Activated naive CD8-positive, alpha-beta T cell treated with anti-CD3 and anti-CD28 coated beads, Interleukin-2, amount 10 ng/mL, durations not matched to agents 7 days and 5 days (primary cell): Measurements from ENCODE around the gene SP140L. TPM values are rescaled to one million over a fixed set of nuclear protein-coding genes. Genes with fewer than 3 reads are reported as not detected.
"Not testable (repeated sequence)": the region's sequence is repeated elsewhere in the genome, so short reads cannot be mapped to it uniquely, and the experiment has no call there.

ENCODE experiments used
- ATAC-seq: fragments of 150-1000 bp; cut with Tn5 transposase; one replicate; pipeline ENCODE4 v1.10.0; 2021; ENCODE audit warnings: low read depth, moderate library complexity
- POLR2A ChIA-PET: fragments of 350-600 bp; sonication (Branson Sonifier 250); formaldehyde crosslinking; loops from one replicate; lab custom pipeline; 2021; ENCODE audit warnings: antibody characterized with exemption; lab: Charles Lee
- DNase-seq: peaks from one replicate; pipeline ENCODE4 v3.0.0; 2021
- H3K27ac Mint-ChIP-seq: one replicate; pipeline ENCODE4 v1.8.0; 2022; ENCODE audit warnings: mild to moderate bottlenecking, mixed read lengths
- H3K27me3 Mint-ChIP-seq: one replicate; pipeline ENCODE4 v1.8.0; 2022; ENCODE audit warnings: mild to moderate bottlenecking, moderate library complexity, mixed read lengths
- H3K36me3 Mint-ChIP-seq: one replicate; pipeline ENCODE4 v1.8.0; 2021; ENCODE audit warnings: mild to moderate bottlenecking, mixed read lengths
- H3K4me1 Mint-ChIP-seq: one replicate; pipeline ENCODE4 v1.8.0; 2021; ENCODE audit warnings: mixed read lengths
- H3K4me3 Mint-ChIP-seq: one replicate; pipeline ENCODE4 v1.8.0; 2022; ENCODE audit warnings: mild to moderate bottlenecking, moderate library complexity, mixed read lengths
- H3K9me3 Mint-ChIP-seq: one replicate; pipeline ENCODE4 v1.8.0; 2021; ENCODE audit warnings: mixed read lengths
- total RNA-seq, 2 experiments: library from RNA; stranded (reverse); gene quantifications; one replicate each; pipeline ENCODE4 v1.2.3, GENCODE V29; 2021

Gene SP140L
- total RNA-seq, 2 experiments from 2014 or later, result 107 to 115 TPM

DNA sequence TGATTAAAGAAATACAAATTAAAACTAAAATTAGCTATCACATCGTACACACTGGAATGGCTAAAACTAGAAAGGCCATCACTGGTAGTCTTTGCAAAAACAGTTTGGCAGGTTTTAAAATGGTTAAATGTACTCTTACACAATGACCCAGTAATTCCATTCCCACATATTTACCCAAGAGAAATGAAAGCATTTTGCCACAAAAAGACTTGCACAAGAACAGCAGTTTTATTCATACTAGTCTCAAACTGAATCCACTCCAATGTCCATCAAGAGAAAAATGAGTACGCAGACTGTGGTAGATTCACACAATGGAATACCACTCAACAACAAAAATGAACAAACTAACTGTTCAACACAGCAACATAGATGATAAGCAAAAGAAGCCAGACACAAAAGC, 29.1 kb downstream of the SP140L start:
- Mint-ChIP-seq H3K4me1 (peaks cover 17% of the 10 kb centered on the region), H3K36me3 (peaks cover 66% of the 10 kb centered on the region), H3K9me3 (peaks cover 13% of the 10 kb centered on the region), H3K27me3 (no peaks in the 10 kb centered on the region), H3K4me3 (no peak overlapping the region), H3K27ac (no peak overlapping the region)
- DNase-seq (no peak), ATAC-seq (no peak)
- POLR2A ChIA-PET, result no interaction called here

DNA sequence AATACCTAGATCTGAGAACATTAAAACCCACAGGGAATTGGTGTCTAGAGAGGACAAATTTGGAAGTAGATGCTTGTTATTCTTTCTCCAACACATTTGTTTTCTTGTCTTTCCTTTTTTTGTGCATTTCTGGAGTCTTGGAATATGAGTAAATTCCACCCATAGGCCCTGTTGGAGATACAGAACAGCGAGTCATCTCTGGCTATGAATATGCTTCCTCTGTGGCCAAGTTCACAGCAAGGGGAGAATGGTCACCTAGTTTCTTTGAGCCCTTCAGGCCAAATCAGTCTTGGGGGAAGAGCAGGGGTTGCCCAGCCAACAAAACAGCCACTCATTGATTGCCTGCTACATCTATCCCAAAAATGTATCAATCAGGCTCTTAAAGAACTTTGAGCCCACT, 31.3 kb downstream of the SP140L start:
- DNase-seq (no peak), ATAC-seq (no peak)
- Mint-ChIP-seq H3K9me3 (peaks cover 7% of the 10 kb centered on the region), H3K36me3 (peaks cover 73% of the 10 kb centered on the region), H3K27me3 (no peaks in the 10 kb centered on the region), H3K4me3 (no peak overlapping the region), H3K4me1 (peaks cover 28% of the 10 kb centered on the region), H3K27ac (peak overlapping the region; percentile 8)
- POLR2A ChIA-PET, result no interaction called here

DNA sequence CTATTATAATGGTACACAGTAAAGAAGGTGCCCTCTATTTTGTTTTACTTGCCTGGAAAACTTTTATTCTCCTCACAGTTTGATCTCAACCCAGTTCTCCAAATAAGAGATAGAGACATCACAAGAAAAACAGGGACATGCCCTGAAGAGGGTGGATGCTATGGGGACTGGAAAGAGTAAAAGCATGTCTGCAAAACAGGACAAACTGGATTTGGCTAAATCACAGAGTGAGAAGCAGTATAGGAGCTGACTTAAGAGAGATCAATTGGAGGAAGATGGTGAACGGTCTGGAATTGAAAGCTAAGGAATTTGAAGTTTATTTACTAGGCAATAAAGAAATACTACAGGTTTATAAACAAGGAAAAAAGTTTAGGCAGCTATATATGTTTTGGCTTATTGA, 33.0 kb downstream of the SP140L start:
- Mint-ChIP-seq H3K4me3 (no peak overlapping the region), H3K27me3 (no peaks in the 10 kb centered on the region), H3K9me3 (peaks cover 10% of the 10 kb centered on the region), H3K36me3 (peaks cover 78% of the 10 kb centered on the region), H3K27ac (no peak overlapping the region), H3K4me1 (peaks cover 26% of the 10 kb centered on the region)
- ATAC-seq, result no peak
- DNase-seq, result no peak
- POLR2A ChIA-PET, result interaction anchor here (2.2 kb wide), 1 partner anchor 33 kb away, joined by 7 read pairs; the partner anchor contains the start of gene SP140L

DNA sequence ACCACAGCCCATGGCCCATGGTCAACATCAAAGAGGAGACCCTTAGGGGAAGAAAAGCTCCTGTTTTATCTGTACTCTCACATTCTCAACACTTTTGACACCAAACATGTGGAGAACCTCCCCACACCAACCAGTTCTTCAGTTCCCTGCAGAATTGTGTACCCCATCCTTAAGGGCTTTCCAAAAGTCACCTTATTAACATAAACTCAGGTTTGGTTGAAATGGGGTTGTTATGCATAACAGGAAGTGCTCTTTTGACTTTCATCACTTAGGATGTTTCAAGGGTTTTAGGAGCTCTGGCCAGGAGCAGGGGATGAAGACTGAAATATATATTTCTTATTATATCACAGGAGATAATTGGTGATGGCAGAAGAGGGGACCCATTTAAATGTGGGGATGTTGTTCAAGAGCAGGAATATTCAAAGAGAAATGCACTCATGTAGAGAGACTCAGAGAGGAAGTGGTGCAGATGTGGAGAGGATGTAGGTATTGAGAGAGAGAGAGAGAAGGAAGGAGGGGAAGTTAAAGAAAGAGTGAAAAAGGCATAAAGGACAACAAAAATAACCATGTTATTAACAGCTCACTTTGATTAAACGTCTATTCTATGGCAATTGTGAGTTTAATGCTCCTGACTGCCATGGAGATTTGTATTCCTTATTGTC, 35.2 kb downstream of the SP140L start:
- Mint-ChIP-seq H3K4me3 (peak overlapping the region; percentile 29), H3K27me3 (no peaks in the 10 kb centered on the region), H3K36me3 (peaks cover 80% of the 10 kb centered on the region), H3K4me1 (peaks cover 25% of the 10 kb centered on the region), H3K9me3 (peaks cover 10% of the 10 kb centered on the region), H3K27ac (peak overlapping the region; percentile 63)
- POLR2A ChIA-PET, result interaction anchor here (0.6 to 2.2 kb wide), 2 partner anchors 35 to 145 kb away, joined by 3 to 7 read pairs; partner anchors contain the start of gene SP140L
- peak; percentile 69 for ATAC-seq
- DNase-seq, result no peak

DNA sequence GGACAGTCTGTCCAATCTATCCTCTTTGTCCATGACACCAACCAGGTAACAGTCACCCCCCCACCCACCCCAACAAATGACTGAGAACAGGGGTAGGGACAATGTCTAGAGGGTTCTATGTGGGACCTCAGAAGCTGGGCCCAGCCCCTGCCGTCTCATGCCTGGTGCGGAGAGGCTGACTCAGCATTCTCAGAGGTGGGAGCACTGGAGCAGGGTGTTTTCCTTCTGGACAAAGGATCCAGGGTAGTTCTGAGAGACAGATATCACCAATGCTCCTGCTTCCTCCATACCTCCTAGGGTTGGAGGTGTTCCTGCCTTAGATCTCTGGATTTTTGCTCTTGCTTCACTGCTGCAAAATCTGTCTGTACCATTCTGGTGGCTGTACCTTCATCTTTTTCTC, 55.1 kb downstream of the SP140L start:
- peaks cover 66% of the 10 kb centered on the region for H3K36me3 Mint-ChIP-seq
- H3K9me3 Mint-ChIP-seq, result no peaks in the 10 kb centered on the region
- H3K27me3 Mint-ChIP-seq, result no peaks in the 10 kb centered on the region
- H3K27ac Mint-ChIP-seq, result no peak overlapping the region
- DNase-seq (no peak), ATAC-seq (no peak)
- H3K4me1 Mint-ChIP-seq, result peaks cover 7% of the 10 kb centered on the region
- no peak overlapping the region for H3K4me3 Mint-ChIP-seq
- POLR2A ChIA-PET, result no interaction called here

DNA sequence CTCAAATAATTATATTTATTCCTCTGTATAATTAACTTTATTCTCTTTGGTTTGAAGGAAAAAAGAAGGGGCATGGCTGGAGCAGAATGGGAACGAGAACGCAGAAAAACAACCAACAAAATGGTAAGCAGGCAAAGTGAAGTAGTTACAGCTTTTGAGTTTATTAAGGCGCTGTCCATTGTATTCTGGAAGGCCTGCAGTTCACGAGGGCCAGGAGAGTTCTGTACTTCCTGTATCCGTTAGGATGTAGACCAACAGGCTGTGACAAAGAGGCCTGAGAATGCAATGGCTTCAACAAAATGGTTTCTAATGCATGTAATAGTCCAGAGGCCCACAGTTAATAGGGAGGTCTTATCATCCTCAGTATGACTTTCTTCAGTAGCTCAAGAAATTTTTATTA, 56.5 kb downstream of the SP140L start:
- peaks cover 61% of the 10 kb centered on the region for H3K36me3 Mint-ChIP-seq
- H3K9me3 Mint-ChIP-seq, result no peaks in the 10 kb centered on the region
- H3K27me3 Mint-ChIP-seq, result no peaks in the 10 kb centered on the region
- H3K4me1 Mint-ChIP-seq, result peaks cover 5% of the 10 kb centered on the region
- DNase-seq (no peak), ATAC-seq (no peak)
- no peak overlapping the region for H3K4me3 Mint-ChIP-seq
- H3K27ac Mint-ChIP-seq, result no peak overlapping the region
- POLR2A ChIA-PET, result no interaction called here

DNA sequence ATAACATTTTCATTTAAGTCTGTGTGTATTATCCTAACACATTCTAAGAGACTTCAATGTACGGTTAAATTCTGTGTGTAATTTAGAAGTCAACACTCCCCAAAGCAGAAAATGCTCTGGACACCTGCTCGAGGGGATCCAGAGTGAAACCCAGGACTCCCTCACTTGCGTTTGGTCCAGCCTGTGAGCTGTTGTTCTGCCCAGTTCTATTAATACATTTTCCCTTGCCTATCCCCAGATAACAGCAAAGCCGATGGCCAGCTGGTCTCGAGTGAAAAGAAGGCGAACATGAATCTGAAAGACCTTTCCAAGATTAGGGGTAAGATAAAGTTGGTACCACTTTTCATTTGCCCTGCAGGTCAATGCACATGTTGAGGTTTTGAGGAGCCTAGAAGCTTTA, 58.0 kb downstream of the SP140L start:
- Mint-ChIP-seq H3K9me3 (no peaks in the 10 kb centered on the region), H3K4me3 (no peak overlapping the region), H3K36me3 (peaks cover 65% of the 10 kb centered on the region), H3K27ac (no peak overlapping the region), H3K27me3 (no peaks in the 10 kb centered on the region), H3K4me1 (peaks cover 4% of the 10 kb centered on the region)
- DNase-seq (no peak), ATAC-seq (no peak)
- POLR2A ChIA-PET, result no interaction called here

DNA sequence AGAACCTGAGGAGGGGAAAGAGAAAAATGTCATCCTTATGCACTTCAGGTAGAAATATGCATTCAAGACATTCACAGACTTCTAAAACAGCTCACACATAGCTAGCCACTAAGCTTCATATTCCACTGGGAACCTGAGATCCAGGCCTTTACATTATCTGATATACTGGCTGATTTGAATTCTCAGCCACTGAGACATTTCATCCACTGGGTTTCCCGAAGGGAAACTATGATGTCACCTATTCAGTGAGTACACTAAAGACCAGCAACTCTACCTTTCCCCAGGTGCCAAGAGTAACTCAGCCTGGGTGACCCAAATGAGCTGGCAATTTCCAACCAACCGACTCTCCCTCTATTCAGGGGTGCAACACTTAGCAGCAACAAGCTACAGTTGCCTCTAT, 67.3 kb downstream of the SP140L start:
- POLR2A ChIA-PET, result no interaction called here
- peaks cover 1% of the 10 kb centered on the region for H3K9me3 Mint-ChIP-seq
- no peaks in the 10 kb centered on the region for H3K27me3 Mint-ChIP-seq
- peaks cover 88% of the 10 kb centered on the region for H3K36me3 Mint-ChIP-seq
- H3K4me1 Mint-ChIP-seq, result no peaks in the 10 kb centered on the region
- H3K4me3 Mint-ChIP-seq, result no peak overlapping the region
- no peak for ATAC-seq
- no peak overlapping the region for H3K27ac Mint-ChIP-seq
- no peak for DNase-seq

DNA sequence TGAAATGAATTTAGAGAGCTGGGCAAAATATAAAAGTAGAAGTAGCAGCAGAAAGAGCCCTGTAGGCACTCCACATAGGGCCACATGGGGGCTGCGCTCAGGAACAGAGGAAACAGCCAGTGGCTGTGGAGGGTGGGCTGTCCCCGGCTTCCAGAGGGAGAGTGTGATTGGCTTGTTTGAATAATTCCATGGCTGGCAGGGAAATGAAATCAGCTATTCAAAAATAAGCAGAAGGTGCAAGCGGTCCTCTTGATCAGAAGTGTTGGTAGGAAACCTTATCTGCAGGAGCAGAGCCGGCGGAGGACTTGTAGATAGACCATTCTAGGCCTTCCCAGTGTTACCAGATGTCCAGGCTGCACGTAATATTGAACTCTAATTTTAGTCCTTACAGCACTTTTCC, 71.7 kb downstream of the SP140L start:
- H3K9me3 Mint-ChIP-seq, H3K4me1 Mint-ChIP-seq, H3K27ac Mint-ChIP-seq, ATAC-seq, POLR2A ChIA-PET, H3K4me3 Mint-ChIP-seq, H3K27me3 Mint-ChIP-seq, DNase-seq: not testable (repeated sequence)
- H3K36me3 Mint-ChIP-seq, result peaks cover 77% of the 10 kb centered on the region

DNA sequence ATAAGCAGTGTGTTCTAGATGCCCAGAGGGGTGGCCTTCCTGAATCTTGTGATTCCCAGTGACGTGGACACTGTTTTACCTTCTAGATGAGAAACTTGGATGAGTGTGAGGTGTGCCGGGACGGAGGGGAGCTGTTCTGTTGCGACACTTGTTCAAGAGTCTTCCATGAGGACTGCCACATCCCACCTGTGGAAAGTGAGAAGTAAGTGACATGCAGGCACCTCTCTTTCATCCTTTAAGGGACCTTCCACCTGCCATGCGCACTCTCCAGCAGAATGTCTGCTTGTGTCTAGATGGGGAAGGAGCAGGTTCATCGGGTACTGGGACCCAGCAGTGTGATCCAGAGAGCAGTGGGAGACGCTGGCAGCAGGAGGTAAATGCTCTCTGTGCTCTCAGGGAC, 73.0 kb downstream of the SP140L start:
- Mint-ChIP-seq H3K9me3 (no peaks in the 10 kb centered on the region), H3K27ac (no peak overlapping the region), H3K4me1 (peaks cover 2% of the 10 kb centered on the region), H3K36me3 (peaks cover 77% of the 10 kb centered on the region), H3K4me3 (no peak overlapping the region), H3K27me3 (no peaks in the 10 kb centered on the region)
- no peak for DNase-seq
- POLR2A ChIA-PET, result no interaction called here
- no peak for ATAC-seq

DNA sequence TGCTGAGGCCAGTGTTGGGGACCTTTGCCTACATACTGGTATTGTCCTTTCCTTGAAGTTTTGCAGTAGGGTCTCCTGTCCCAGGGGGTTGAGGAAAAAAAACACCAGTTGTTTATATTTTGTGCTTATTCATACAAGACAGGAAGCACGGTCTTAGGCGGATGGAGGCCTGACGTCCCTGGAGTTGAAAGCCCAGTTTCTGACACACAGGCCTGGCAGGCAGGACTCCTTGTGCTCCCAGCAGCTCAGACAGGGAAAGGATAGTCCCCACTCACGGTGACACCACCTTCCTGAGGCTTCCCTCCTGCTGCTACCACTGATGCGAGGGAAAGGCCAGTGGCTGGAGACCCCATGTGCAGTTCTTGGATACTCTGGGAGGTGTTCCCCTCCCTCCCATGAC, 73.5 kb downstream of the SP140L start:
- Mint-ChIP-seq H3K27ac (no peak overlapping the region), H3K4me3 (no peak overlapping the region), H3K36me3 (peaks cover 77% of the 10 kb centered on the region), H3K4me1 (peaks cover 2% of the 10 kb centered on the region), H3K9me3 (no peaks in the 10 kb centered on the region), H3K27me3 (no peaks in the 10 kb centered on the region)
- ATAC-seq (no peak), DNase-seq (no peak)
- POLR2A ChIA-PET, result no interaction called here

DNA sequence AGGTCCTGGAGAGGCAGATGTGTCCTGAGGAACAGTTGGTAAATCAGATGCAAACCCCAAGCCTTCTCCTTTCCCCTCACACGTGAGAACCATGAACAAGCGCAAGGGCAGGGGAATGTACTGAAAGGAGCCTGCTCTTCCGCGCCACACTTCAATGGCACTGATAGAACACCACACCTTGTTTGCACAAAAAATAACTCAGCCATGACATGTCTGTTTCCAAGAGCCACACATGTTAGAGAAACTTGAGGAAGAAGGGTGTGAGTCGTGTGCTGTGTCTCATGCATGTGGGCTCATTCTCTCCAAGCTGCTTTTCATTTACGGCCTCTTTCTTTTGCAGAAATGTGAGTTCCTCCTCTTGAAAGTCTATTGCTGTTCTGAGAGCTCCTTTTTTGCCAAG, 74.0 kb downstream of the SP140L start:
- DNase-seq, H3K27me3 Mint-ChIP-seq, POLR2A ChIA-PET, H3K4me1 Mint-ChIP-seq, H3K27ac Mint-ChIP-seq, ATAC-seq, H3K4me3 Mint-ChIP-seq, H3K9me3 Mint-ChIP-seq: not testable (repeated sequence)
- H3K36me3 Mint-ChIP-seq, result peaks cover 77% of the 10 kb centered on the region

DNA sequence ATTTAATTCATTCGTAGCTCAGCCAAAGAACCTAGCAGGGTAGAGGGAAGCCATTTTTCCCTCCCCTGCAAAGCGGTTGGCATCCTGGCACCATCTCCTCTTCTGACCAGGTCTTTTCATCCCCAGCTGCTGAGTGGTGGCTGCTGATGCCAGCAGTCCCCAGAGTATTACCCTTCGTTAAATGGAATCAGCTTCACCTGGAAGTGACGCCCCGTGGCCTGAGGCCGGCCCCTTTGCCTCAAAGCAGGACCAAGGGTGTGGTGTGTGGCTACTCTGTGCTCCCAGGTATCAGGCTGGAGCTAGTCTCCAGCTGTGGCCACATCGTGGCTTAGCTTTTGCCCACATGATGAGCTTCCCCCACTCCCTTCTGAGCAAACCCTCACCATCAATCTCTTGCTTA, 76.8 kb downstream of the SP140L start:
- Mint-ChIP-seq H3K27ac (no peak overlapping the region), H3K27me3 (no peaks in the 10 kb centered on the region), H3K4me1 (peaks cover 19% of the 10 kb centered on the region), H3K4me3 (no peak overlapping the region), H3K36me3 (peaks cover 72% of the 10 kb centered on the region), H3K9me3 (no peaks in the 10 kb centered on the region)
- POLR2A ChIA-PET, result no interaction called here
- no peak for ATAC-seq
- no peak for DNase-seq

DNA sequence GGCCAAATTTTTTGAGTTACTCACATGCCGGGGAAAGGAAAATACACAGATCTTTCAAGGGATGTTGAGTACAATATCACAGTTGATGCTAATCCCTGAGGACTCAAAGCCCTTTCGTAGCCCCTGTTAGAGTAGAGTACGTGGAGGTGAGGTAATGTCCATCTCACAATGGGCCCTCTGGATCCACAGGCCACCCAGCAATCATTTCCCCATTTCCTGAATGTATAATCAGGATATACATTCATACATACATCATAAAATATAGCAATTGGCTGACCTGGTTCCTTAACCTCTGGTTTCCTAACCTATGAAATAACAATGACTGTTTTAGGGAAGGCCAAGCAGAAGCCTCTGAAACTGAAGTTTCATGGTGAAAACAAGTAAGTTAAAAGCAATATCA, 78.8 kb downstream of the SP140L start:
- POLR2A ChIA-PET, result no interaction called here
- H3K9me3 Mint-ChIP-seq, result no peaks in the 10 kb centered on the region
- H3K4me1 Mint-ChIP-seq, result peaks cover 31% of the 10 kb centered on the region
- no peak overlapping the region for H3K27ac Mint-ChIP-seq
- ATAC-seq (no peak), DNase-seq (no peak)
- H3K27me3 Mint-ChIP-seq, result no peaks in the 10 kb centered on the region
- H3K4me3 Mint-ChIP-seq, result no peak overlapping the region
- H3K36me3 Mint-ChIP-seq, result peaks cover 61% of the 10 kb centered on the region
